Adrenal gland (tissue), 5 donors: Measurements from ENCODE around the gene MYEOV.

Experiments
- POLR2A ChIP-seq, 2 donors: fragments of 450-650 bp; IDR thresholded peaks; one replicate each; pipeline ENCODE4 v1.6.1; 2017; ENCODE audit warnings: antibody characterized with exemption in 2 of 2, mild to moderate bottlenecking in 2 of 2, moderate library complexity in 1 of 2
- TF ChIP-seq, protein P1 (sequence below), 6 experiments: fragments of 450-650 bp in 4 of 6; fragments of 200-600 bp in 2 of 6; sonication (generic) in 1 of 6; IDR thresholded peaks; 1 replicate in 5 of 6; 2 replicates in 1 of 6; pipeline versions ENCODE4 v1.5.1 to v1.8.0; 2016 to 2021; ENCODE audit warnings: antibody characterized with exemption in 6 of 6, mild to moderate bottlenecking in 2 of 6, moderate library complexity in 1 of 6
- donor health status: DM: no; HTN: no; CAD: no.

DNA sequence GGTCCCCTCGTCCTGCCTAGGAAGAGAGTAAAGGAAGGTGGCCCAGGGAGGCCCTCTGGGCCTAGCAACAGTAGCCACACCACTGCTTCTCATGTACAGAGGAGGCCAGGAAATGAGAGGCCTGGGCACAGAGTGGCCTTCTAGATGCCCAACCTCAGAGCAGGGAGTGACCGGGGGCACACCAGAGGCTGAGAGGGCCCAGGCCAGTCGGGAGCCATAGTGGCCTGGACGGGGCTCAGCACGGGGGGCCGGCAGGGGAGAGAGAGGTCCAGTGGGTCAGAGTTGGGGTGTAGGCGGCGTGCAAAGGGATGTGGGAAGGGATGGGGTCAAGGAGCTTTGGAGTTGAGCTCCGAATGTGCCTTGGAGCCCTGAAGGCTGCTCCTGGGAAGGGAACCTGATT is 25.0 kb upstream of the MYEOV start:
- TF ChIP-seq, protein P1, sequence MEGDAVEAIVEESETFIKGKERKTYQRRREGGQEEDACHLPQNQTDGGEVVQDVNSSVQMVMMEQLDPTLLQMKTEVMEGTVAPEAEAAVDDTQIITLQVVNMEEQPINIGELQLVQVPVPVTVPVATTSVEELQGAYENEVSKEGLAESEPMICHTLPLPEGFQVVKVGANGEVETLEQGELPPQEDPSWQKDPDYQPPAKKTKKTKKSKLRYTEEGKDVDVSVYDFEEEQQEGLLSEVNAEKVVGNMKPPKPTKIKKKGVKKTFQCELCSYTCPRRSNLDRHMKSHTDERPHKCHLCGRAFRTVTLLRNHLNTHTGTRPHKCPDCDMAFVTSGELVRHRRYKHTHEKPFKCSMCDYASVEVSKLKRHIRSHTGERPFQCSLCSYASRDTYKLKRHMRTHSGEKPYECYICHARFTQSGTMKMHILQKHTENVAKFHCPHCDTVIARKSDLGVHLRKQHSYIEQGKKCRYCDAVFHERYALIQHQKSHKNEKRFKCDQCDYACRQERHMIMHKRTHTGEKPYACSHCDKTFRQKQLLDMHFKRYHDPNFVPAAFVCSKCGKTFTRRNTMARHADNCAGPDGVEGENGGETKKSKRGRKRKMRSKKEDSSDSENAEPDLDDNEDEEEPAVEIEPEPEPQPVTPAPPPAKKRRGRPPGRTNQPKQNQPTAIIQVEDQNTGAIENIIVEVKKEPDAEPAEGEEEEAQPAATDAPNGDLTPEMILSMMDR (IDR thresholded peaks at IDR 0.05), result no peak
- TF ChIP-seq POLR2A (IDR thresholded peaks at IDR 0.05), result no peak
